ENCODE data around the gene ATP2B1.

GRCh38 chr12:89636776-89637160, 71.9 kb downstream of the ATP2B1 start:
- TF ChIP-seq, protein P1, sequence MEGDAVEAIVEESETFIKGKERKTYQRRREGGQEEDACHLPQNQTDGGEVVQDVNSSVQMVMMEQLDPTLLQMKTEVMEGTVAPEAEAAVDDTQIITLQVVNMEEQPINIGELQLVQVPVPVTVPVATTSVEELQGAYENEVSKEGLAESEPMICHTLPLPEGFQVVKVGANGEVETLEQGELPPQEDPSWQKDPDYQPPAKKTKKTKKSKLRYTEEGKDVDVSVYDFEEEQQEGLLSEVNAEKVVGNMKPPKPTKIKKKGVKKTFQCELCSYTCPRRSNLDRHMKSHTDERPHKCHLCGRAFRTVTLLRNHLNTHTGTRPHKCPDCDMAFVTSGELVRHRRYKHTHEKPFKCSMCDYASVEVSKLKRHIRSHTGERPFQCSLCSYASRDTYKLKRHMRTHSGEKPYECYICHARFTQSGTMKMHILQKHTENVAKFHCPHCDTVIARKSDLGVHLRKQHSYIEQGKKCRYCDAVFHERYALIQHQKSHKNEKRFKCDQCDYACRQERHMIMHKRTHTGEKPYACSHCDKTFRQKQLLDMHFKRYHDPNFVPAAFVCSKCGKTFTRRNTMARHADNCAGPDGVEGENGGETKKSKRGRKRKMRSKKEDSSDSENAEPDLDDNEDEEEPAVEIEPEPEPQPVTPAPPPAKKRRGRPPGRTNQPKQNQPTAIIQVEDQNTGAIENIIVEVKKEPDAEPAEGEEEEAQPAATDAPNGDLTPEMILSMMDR (IDR thresholded peaks at IDR 0.05), result no peak
- TF ChIP-seq POLR2A (IDR thresholded peaks at IDR 0.05), result no peak
- no peak for TF ChIP-seq POLR2AphosphoS5 (IDR thresholded peaks at IDR 0.05)
